B cell (primary cell): Measurements from ENCODE around the gene RERE. TPM values are rescaled to one million over a fixed set of nuclear protein-coding genes. Genes with fewer than 3 reads are reported as not detected.

ENCODE experiments used
- ATAC-seq: fragments of 200-7000 bp; cut with Tn5 transposase; one replicate; pipeline ENCODE4 v1.10.0; 2021; ENCODE audit warnings: low read depth, mild to moderate bottlenecking, moderate number of reproducible peaks, moderate library complexity
- CTCF ChIA-PET: fragments of 350-600 bp; sonication (Branson Sonifier 250); formaldehyde crosslinking; loops from one replicate; lab custom pipeline; 2021; ENCODE audit warnings: antibody characterized with exemption, inconsistent platforms; lab: Charles Lee
- POLR2A ChIA-PET: fragments of 350-600 bp; sonication (Branson Sonifier 250); formaldehyde crosslinking; loops from one replicate; lab custom pipeline; 2021; ENCODE audit warnings: antibody characterized with exemption; lab: Charles Lee
- DNase-seq: peaks from one replicate; pipeline ENCODE4 v3.0.0; 2013
- H2AFZ ChIP-seq: 2 replicates; pipeline ENCODE4 v1.6.1; 2012; ENCODE audit warnings: mild to moderate bottlenecking, low read depth, low read length; ENCODE audit not compliant: insufficient read depth, poor library complexity, severe bottlenecking
- H3K27ac ChIP-seq, 2 donors: 1 replicate in 1 of 2; 2 replicates in 1 of 2; pipeline ENCODE4 v1.5.1; 2012 to 2013; ENCODE audit warnings: low read length in 2 of 2, mild to moderate bottlenecking in 2 of 2, moderate library complexity in 1 of 2
- H3K27me3 ChIP-seq, 4 experiments: fragments of 200-600 bp in 1 of 4; sonication (generic) in 1 of 4; replicated peaks in 1 of 4; 1 replicate in 2 of 4; 2 replicates in 2 of 4; pipeline versions ENCODE4 v1.6.1 to v1.7.0; 2013 to 2016; ENCODE audit warnings: low read length in 3 of 4, mild to moderate bottlenecking in 2 of 4, mixed read lengths in 1 of 4, moderate library complexity in 1 of 4; ENCODE audit not compliant: insufficient read depth in 4 of 4, control insufficient read depth in 3 of 4; ENCODE audit errors: control extremely low read depth in 1 of 4
- H3K36me3 ChIP-seq, 2 experiments: replicated peaks in 1 of 2; 1 replicate in 1 of 2; 2 replicates in 1 of 2; pipeline versions ENCODE4 v1.6.1 to v1.7.1; 2013; ENCODE audit warnings: low read length in 1 of 2; ENCODE audit not compliant: insufficient read depth in 2 of 2, control insufficient read depth in 1 of 2; ENCODE audit errors: control extremely low read depth in 1 of 2, extremely low read depth in 1 of 2
- H3K4me1 ChIP-seq, 2 donors: fragments of 200-600 bp in 1 of 2; sonication (generic) in 1 of 2; 1 replicate in 1 of 2; 2 replicates in 1 of 2; pipeline versions ENCODE4 v1.5.1 to v1.6.1; 2013 to 2017; ENCODE audit warnings: low read length in 2 of 2; ENCODE audit not compliant: control insufficient read depth in 2 of 2, insufficient read depth in 2 of 2
- H3K4me2 ChIP-seq: replicated peaks from 2 replicates; pipeline ENCODE3; 2012; ENCODE audit warnings: mild to moderate bottlenecking, low read depth, low read length; ENCODE audit not compliant: poor library complexity, severe bottlenecking
- H3K4me3 ChIP-seq, 5 experiments: fragments of 200-600 bp in 1 of 5; sonication (generic) in 1 of 5; 1 replicate in 3 of 5; 2 replicates in 2 of 5; pipeline versions ENCODE4 v1.5.1 to v1.7.0; 2011 to 2016; ENCODE audit warnings: low read length in 4 of 5, mild to moderate bottlenecking in 4 of 5, low read depth in 2 of 5, control low read depth in 1 of 5, moderate library complexity in 1 of 5; ENCODE audit not compliant: insufficient read depth in 1 of 5; ENCODE audit errors: control extremely low read depth in 1 of 5, extremely low read depth in 1 of 5
- H3K79me2 ChIP-seq: fragments of 200-600 bp; sonication (generic); one replicate; pipeline ENCODE4 v1.6.0; 2016; ENCODE audit warnings: low read length; ENCODE audit not compliant: control insufficient read depth, insufficient read depth
- H3K9ac ChIP-seq: fragments of 200-600 bp; sonication (generic); 2 replicates; pipeline ENCODE4 v1.6.1; 2017; ENCODE audit warnings: mild to moderate bottlenecking, low read length, moderate library complexity
- H3K9me3 ChIP-seq, 3 donors: one replicate each; pipeline versions ENCODE4 v1.6.1 to v1.7.1; 2013; ENCODE audit warnings: low read length in 2 of 3; ENCODE audit not compliant: control insufficient read depth in 2 of 3, insufficient read depth in 1 of 3; ENCODE audit errors: control extremely low read depth in 1 of 3
- H4K20me1 ChIP-seq: 2 replicates; pipeline ENCODE4 v1.6.0; 2012; ENCODE audit warnings: mild to moderate bottlenecking, low read length; ENCODE audit not compliant: insufficient read depth, control insufficient read depth, poor library complexity, severe bottlenecking
- H3K27ac Mint-ChIP-seq: one replicate; pipeline ENCODE4 v1.8.0; 2021; ENCODE audit warnings: mixed read lengths
- H3K27me3 Mint-ChIP-seq: one replicate; pipeline ENCODE4 v1.8.0; 2021; ENCODE audit warnings: mixed read lengths
- H3K4me1 Mint-ChIP-seq: one replicate; pipeline ENCODE4 v1.8.0; 2021; ENCODE audit warnings: mixed read lengths
- H3K4me3 Mint-ChIP-seq: one replicate; pipeline ENCODE4 v1.8.0; 2021; ENCODE audit warnings: mixed read lengths
- H3K9me3 Mint-ChIP-seq: one replicate; pipeline ENCODE4 v1.8.0; 2022; ENCODE audit warnings: mixed read lengths; ENCODE audit not compliant: insufficient read depth
- EZH2 ChIP-seq: IDR thresholded peaks from 2 replicates; pipeline ENCODE4 v1.6.1; 2012; ENCODE audit warnings: borderline replicate concordance, low read depth, mild to moderate bottlenecking, moderate library complexity, low read length; ENCODE audit not compliant: insufficient read depth, poor library complexity, severe bottlenecking
- WGBS: methylation state at CpG from one replicate; pipeline ENCODE4 v1.1.5; 2013; ENCODE audit warnings: missing lambda C conversion rate; ENCODE audit not compliant: insufficient coverage; 5-methylcytosine and 5-hydroxymethylcytosine counted together
- intact Hi-C: fragments of 100-400 bp; cut with micrococcal nuclease; formaldehyde crosslinking; loops from one replicate; pipeline ENCODE4 v1.10.0; 2022
- polyA plus RNA-seq: library from polyadenylated mRNA; depleted of rRNA; stranded (reverse); fragments of >200 nt; gene quantifications from 2 replicates; pipeline ENCODE4 v1.2.3, GENCODE V29; 2012
- total RNA-seq, 2 donors: library from RNA; stranded (reverse); fragments of 120-200 nt in 1 of 2; gene quantifications; 1 replicate in 1 of 2; 2 replicates in 1 of 2; pipeline versions ENCODE4 v1.2.3 to v1.2.4, GENCODE V29; 2013 to 2022
- TF ChIP-seq, protein P1 (sequence below): fragments of 200-600 bp; IDR thresholded peaks from one replicate; pipeline ENCODE4 v1.8.0; 2022; ENCODE audit warnings: antibody characterized with exemption, mild to moderate bottlenecking

The RERE gene
- total and polyA plus RNA-seq, 2 donors (not counting 1 experiment from before 2014, with no cell fraction given), result 27.3 to 132 TPM

DNA sequence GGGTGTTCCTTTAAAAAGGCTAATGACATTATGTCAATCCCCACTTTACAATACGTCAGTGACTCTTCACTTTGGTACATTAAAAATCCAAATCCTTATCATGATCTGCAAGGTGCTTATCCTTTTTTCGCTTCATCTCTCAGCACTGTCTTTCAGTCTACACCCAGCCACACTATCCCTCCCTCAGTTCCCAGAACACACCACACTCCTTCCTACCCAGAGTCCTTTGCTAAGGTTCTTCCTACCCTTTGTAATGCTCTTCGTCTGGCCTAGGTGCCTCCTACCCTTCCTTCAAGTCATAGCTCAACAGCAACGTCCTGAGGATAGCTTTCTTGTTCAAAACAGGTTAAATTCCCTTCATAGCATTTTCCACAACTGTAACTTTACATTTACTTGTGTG, 152.6 kb downstream of the RERE start:
- H3K4me1 Mint-ChIP-seq, result peaks cover 24% of the 10 kb centered on the region
- intact Hi-C loops, result loop anchor here (2.0 kb wide), 1 partner anchor 38 kb away; no protein-coding TSS in a partner anchor
- DNase-seq (no peak), ATAC-seq (no peak)
- H3K27ac ChIP-seq, result peak overlapping the region; percentile 16 to 66
- no peaks in the 10 kb centered on the region for H3K36me3 ChIP-seq
- peaks cover 90 to 95% of the 10 kb centered on the region in 2 donors for H3K4me1 ChIP-seq
- POLR2A ChIA-PET, result no interaction called here
- CTCF ChIA-PET, result interaction anchor here (1.2 to 11.3 kb wide), 3 partner anchors 10 to 103 kb away, joined by 3 to 205 read pairs (median 27); no protein-coding TSS in a partner anchor
- H3K9ac ChIP-seq, result peak overlapping the region; percentile 53
- H3K9me3 ChIP-seq, result no peaks in the 10 kb centered on the region
- no peak overlapping the region for H3K4me3 Mint-ChIP-seq
- no peaks in the 10 kb centered on the region for H4K20me1 ChIP-seq
- peak overlapping the region; percentile 77 for H3K4me2 ChIP-seq
- H3K9me3 Mint-ChIP-seq, result no peaks in the 10 kb centered on the region
- 84% methylated on average over 3 of the region's 4 CpGs for WGBS
- H3K27me3 Mint-ChIP-seq, result no peaks in the 10 kb centered on the region
- peak overlapping the region; percentile 41 for H2AFZ ChIP-seq
- H3K4me3 ChIP-seq, result no peak overlapping the region
- TF ChIP-seq, protein P1, sequence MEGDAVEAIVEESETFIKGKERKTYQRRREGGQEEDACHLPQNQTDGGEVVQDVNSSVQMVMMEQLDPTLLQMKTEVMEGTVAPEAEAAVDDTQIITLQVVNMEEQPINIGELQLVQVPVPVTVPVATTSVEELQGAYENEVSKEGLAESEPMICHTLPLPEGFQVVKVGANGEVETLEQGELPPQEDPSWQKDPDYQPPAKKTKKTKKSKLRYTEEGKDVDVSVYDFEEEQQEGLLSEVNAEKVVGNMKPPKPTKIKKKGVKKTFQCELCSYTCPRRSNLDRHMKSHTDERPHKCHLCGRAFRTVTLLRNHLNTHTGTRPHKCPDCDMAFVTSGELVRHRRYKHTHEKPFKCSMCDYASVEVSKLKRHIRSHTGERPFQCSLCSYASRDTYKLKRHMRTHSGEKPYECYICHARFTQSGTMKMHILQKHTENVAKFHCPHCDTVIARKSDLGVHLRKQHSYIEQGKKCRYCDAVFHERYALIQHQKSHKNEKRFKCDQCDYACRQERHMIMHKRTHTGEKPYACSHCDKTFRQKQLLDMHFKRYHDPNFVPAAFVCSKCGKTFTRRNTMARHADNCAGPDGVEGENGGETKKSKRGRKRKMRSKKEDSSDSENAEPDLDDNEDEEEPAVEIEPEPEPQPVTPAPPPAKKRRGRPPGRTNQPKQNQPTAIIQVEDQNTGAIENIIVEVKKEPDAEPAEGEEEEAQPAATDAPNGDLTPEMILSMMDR, result no peak
- no peak for TF ChIP-seq EZH2
- peaks cover 97% of the 10 kb centered on the region for H3K79me2 ChIP-seq
- H3K27me3 ChIP-seq, result no peaks in the 10 kb centered on the region
- H3K27ac Mint-ChIP-seq, result no peak overlapping the region

GRCh38 chr1:8663915-8664329, 153.5 kb downstream of the RERE start:
- Mint-ChIP-seq H3K27ac (no peak overlapping the region), H3K4me1 (peaks cover 24% of the 10 kb centered on the region), H3K27me3 (no peaks in the 10 kb centered on the region), H3K4me3 (no peak overlapping the region), H3K9me3 (no peaks in the 10 kb centered on the region)
- H3K27me3 ChIP-seq, result no peaks in the 10 kb centered on the region
- ATAC-seq (peak; percentile 76), DNase-seq (peak; percentile 72)
- no peaks in the 10 kb centered on the region for H3K36me3 ChIP-seq
- no peaks in the 10 kb centered on the region for H4K20me1 ChIP-seq
- H3K79me2 ChIP-seq, result peaks cover 98% of the 10 kb centered on the region
- peak overlapping the region in 3 of 5 experiments; percentile 19 to 56 (median 31) for H3K4me3 ChIP-seq
- H3K9ac ChIP-seq, result peak overlapping the region; percentile 53
- H3K9me3 ChIP-seq, result no peaks in the 10 kb centered on the region
- peak overlapping the region; percentile 77 for H3K4me2 ChIP-seq
- WGBS, result 22% methylated on average over 2 of the region's 2 CpGs
- H2AFZ ChIP-seq, result peak overlapping the region; percentile 41
- TF ChIP-seq, protein P1, result no peak
- TF ChIP-seq EZH2, result no peak
- peak overlapping the region; percentile 16 to 66 for H3K27ac ChIP-seq
- CTCF ChIA-PET, result interaction anchor here (0.6 to 2.6 kb wide), 3 partner anchors 20 to 63 kb away, joined by 3 to 12 read pairs (median 3); no protein-coding TSS in a partner anchor
- intact Hi-C loops, result loop anchor here (2.0 kb wide), 1 partner anchor 39 kb away; no protein-coding TSS in a partner anchor
- POLR2A ChIA-PET, result no interaction called here
- peaks cover 91 to 95% of the 10 kb centered on the region in 2 donors for H3K4me1 ChIP-seq
